HG03139 (cell line): Measurements from ENCODE around the gene ARHGAP19.
"Not testable (repeated sequence)": the region's sequence is repeated elsewhere in the genome, so short reads cannot be mapped to it uniquely, and the experiment has no call there.

Experiments used
- ATAC-seq: cut with Tn5 transposase; IDR thresholded peaks from one replicate; pipeline ENCODE4 v1.9.1; 2021; ENCODE audit not compliant: unreplicated experiment

The ARHGAP19 gene

DNA sequence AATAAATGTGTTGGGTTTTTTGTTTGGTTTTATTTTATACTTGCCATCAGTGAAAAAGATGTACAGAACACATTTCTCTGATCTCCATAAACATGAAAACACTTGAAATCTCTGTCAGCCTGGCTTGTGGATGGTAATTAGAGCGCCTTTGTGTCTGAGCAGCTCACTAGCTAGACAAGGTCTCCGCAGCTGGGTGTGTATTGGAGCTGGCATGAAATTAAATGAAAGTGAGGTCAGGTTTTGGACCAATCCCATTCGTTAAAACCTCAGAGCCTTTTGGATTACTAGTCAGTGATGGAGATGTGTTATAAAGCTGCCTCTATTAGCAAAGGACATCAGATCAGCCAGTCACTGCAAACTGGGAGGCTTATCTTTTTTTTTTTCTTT lies 29.4 kb upstream of the ARHGAP19 start:
- ATAC-seq = no peak

DNA sequence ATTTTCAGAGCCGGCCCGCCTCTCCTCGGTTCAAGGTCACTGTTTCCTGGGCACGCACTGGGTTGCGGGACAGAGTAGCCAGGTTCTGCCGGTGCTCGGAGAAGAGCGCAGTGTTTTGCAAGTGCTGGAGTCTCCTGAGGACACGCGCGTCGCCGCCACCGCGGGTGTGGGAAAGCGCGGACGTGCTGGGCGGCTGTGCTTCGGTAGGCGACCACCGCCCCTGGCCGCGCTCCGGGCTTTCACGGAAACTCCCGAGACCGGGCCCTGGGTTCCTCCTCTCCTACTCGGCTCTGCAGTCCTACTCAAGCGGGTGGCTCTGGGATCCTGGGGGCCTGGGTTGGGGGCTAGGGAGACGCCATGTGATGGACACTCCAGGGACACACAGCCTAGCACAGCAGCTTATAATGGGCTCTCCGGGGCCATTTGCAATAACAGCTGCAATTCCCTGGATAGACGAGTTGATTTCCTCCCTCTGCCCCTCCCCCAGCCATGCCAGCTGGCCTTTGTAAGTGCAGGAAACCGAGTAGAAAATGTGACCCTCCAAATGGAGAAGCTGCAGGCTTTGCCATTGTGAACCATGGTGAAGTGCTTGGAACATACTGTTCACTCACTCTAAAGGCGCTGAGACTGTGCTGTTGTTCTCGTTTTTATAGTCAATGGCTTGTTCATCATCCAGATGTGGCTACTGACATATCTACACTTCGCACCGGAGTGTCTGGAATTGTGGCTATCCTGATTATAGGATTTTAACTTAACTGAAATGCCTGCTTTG lies 28.8 kb upstream of the ARHGAP19 start:
- ATAC-seq = no peak

DNA sequence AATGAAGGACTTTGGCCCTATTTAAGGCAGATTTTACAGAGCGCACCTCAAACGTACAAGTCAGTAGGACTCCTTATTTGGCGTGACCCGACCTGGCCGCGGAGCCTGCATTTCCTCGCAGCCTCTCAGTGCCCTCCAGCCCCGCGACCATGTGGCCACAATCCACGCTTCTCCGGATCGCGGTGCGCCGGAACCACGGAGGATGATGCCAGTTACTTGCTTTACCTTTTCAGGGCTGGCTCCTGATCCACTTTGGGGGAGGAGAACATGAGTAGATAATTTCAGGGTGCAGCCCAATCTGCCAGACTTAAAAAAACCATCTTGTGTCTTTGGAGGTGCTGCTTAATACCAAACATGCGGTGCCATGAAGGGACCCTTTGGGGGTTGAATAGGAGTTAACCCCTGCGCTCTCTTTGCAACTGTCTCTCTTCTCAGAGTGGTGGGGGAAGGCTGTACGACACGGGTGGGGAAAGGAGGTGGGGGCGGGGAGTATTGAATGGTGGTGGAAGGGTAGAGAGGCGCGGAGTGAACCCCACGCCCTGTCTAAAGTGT lies 28.1 kb upstream of the ARHGAP19 start:
- no peak for ATAC-seq

DNA sequence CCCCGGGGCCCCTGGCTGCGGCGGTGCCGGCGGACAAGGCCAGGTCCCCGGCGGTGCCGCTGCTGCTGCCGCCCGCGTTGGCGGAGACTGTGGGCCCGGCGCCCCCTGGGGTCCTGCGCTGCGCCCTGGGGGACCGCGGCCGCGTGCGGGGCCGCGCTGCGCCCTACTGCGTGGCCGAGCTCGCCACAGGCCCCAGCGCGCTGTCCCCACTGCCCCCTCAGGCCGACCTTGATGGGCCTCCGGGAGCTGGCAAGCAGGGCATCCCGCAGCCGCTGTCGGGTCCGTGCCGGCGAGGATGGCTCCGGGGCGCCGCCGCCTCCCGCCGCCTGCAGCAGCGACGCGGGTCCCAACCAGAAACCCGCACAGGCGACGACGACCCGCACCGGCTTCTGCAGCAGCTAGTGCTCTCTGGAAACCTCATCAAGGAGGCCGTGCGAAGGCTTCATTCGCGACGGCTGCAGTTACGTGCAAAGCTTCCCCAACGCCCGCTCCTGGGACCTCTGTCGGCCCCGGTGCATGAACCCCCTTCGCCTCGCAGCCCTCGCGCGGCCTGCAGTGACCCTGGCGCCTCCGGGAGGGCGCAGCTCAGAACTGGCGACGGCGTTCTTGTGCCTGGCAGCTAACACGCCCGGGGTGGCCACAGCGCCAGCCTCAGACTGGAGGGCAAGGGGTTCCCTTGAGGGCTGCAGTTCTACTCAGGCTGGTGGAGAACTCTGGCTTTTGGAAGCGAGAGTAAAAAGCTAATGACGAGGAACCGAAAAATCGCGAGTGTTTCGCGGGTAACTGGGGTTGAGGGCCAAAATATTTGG lies 27.4 kb upstream of the ARHGAP19 start:
- peak; percentile 12 for ATAC-seq

DNA sequence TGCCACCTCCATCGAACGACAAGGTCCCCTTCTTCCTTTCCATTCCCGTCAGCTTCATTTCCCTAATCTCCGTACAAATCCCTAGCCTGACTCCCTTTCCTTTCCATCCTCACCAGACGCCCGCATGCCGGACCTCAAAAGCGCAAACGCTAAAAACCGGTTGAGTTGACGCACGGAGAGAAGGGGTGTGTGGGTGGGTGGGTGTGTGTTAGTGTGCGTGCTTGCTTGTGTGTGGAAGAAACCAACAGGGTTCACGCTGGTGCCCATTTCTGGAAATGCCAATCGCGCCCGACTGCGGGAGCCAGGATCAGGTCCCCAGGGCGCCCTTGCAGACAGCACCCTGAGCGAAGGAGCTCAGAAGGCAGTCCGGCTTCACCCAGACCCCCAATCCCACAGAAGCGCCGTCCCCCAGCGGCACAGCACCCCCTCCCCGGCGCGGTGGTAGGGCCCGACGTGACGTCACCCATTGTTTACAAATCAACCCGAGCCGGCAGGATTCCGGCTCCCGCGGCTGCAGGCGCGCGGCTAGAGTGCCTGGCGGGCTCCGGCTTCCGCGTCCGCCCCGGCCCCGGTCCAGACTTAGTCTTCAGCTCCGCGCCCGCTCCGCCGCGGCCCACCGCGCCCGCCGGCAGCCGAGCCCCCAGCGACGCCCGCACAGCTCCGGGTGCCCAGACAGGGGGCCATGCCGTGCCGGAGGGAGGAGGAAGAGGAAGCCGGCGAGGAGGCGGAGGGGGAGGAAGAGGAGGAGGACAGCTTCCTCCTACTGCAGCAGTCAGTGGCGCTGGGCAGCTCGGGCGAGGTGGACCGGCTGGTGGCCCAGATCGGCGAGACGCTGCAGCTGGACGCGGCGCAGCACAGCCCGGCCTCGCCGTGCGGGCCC lies 26.6 kb upstream of the ARHGAP19 start, which contains the start of gene FRAT1:
FRAT1 (plus strand) TSS at position 500 of the 880 bp plus-strand sequence; CDS start at position 683, 183 bp downstream.
- peak; percentile 71 for ATAC-seq

DNA sequence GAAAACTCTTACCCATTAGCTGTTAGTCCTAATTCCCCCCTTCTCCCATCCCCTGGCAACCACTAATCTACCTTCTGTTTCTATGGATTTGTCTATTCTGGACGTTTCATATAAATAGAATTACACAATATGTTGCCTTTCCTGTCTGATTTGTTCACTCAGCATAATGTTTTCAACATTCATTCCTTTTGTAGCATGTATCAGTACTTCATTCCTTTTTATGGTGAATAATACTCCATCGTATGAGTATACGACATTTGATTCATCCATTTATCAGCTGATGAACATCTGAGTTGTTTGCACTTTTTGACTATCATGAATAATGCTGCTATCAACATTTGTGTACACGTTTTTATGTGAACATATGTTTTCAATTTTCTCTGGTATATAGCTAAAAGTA lies 22.2 kb upstream of the ARHGAP19 start:
- no peak for ATAC-seq

DNA sequence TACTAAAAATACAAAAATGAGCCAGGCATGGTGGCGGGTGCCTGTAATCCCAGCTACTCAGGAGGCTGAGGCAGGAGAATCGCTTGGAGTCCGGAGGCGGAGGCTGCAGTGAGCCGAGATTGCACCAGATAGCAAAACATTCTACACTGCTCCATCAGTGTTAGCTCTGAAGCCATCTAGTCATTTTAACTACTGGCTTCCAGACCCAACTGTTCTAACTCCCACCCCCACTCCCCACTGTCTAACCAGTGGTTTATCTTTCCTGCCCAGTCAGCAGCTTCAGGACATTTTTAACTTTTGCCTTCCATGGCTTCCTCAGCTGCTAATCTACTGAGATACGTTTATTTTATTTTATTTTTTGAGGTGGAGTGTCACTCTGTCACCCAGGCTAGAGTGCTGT lies 20.5 kb upstream of the ARHGAP19 start:
- no peak for ATAC-seq

DNA sequence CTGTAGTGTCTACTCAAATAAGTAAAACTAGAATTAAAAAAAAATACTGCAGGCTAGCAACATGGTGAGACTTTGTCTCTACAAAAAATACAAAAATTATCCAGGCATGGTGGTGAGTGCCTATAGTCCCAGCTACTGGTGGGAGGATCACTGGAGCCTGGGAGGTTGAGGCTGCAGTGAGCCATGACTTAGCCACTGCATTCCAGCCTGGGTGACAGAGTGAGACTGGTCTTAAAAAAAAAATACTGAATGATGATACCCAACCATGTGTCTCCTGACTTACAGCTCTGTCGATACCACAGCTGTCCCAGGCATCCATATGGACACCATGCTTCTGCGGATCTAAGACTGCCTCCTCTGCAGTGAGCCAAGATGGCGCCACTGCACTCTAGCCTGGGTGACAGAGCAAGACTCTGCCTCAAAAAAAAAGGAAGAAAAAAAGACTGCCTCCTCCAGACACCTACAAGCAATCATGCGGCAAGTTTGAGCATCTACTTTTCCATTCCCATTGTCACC lies 18.7 kb upstream of the ARHGAP19 start:
- ATAC-seq = no peak

DNA sequence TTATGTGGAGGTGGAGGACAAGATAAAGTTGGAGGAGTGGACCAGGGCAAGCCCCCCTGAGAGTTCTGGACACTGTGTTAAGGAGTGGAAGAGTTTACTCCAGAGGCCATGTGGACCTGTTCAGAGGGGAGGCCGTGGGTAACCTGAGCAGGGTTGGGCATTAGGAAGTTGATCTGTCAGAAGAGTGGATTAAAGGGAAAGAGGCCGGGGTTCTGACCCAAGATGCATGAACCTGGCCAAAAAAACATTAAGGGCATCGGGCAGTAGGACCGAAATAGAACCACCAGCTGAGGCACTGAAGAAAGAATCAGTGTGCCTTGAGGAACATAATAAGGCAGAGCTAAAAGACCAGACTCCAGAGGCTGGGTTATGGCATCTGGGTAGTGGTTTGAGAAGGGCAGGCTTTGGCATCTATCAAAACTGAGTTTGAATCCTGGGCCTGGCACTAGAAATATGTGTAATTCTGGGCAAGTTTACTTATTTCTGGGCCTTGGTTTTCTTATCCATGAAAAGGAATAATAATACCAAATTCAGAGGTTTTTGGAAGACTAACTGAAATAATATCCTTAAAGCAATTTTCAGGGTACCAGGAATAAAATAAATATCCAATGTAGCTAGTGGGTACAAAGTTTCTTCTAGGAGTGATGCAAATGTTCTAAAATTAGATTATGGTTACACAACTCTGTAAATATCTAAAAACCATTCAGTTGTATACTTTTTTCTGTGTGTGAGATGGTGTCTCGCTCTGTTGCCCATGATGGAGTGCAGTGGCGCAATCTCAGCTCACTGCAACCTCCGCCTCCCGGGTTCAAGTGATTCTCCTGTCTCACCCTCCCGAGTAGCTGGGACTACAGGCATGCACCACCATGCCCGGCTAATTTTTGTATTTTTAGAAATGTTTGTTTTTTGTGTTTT lies 15.7 kb upstream of the ARHGAP19 start:
- ATAC-seq = no peak

DNA sequence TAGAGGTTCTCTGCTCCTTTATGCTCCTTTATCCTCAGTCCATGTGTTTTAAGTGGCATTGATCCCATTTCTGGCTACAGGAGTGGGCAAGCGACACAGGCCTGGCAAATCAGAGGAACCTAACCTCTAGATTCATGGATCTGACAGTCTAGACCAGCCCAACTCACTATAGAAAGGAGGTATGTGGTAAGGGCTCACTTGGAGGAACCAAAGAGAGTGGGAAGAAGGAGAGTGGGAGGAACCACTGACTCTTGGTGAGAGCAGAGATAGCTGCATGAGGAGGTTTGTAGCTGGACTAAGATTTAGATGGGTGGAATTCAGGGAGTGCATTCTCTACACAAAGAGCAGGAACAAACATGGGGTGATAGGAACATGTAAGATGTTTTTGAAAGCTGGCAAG lies 15.0 kb upstream of the ARHGAP19 start:
- ATAC-seq = no peak

DNA sequence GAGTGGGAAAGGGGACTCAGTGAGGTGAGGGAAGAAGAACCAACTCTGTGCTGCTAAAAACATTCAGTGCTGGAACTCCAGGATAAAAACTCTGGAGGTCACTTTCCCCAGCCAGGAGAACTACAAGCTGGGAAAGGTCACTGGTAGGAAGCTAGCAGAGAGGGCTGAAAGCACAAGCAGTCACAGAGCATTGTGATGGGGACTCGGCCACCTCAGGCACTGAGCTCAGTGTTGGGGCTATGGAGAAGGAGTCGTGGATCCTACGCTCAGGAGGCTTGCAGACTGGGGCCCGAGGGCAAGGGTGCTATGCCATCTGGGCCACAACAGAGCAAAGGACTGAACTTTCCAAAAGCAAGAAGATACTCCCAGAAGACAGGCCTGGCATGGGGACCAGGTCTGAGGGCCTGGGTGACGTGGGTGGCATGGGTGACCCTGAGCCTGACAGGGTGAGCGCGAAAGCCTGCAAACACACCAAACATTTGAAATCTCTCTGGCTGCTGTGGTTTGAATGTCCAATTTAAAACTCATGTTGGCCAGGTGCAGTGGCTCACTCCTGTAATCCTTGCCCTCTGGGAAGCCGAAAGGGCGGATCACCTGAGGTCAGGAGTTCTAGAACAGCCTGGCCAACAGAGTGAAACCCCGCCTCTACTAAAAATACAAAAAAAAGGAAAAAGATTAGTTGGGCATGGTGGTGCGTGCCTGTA lies 9.8 kb upstream of the ARHGAP19 start:
- no peak for ATAC-seq

DNA sequence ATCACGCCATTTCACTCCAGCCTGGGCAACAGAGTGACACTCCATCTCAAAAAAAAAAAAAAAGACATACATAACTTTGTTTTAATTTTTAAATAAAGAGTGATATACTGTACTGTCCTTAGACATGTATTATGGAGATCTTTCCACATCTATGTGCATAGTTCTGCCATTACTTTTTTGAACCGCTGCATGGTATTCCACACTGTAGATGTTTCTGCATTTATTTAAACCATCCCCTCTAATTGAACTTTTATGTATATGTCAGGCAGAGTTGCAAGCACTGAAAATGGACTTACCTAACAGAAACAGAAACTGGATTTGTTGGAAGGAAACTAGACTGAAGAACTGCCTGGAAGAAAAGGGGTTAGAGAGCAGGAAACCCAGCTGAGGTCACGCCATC lies 8.5 kb upstream of the ARHGAP19 start:
- no peak for ATAC-seq

DNA sequence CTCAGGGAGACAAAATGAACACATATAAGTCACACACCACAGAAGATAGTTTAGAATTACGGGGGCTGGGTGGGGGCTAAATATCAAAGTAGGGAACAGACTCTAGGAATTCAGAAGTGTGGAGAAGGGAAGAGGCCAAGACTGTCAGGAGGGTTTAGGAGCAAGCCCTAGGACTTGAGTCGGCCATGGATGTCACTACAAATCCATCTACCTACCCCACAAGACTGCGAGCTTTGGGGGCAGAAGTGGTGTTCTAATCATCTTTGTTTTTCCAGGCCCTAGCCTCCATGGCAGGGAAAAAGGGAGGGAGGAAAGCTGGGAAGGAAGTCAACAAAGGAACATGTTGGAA lies 5.8 kb upstream of the ARHGAP19 start:
- no peak for ATAC-seq

DNA sequence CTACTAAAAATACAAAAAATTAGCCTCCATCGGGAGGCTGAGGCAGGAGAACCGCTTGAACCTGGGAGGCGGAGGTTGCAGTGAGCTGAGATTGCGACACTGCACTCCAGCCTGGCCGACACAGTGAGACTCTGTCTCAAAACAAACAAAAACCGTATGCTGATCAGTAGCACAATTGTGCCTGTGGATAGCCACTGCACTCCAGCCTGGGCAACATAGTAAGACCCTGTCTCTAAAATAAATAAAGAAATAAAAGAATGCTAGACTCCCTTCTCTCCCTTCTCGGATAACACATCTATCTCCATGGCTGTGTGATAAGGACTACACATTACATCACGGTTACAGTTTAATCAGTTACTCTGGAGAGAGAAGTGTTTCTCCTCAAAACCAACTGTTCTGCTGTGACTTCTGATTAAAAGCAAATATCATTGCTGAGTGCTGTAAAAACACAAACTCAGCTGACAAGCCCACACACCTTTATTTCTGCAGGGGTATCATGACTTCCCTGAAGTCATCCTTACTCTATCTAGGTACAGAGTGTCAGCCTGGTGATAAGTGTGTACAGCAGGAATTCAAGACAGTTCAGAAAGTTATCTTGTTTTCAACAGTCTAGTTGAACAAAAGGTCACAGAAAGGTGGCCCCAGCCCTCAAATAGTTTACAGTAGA lies 5.3 kb upstream of the ARHGAP19 start:
- no peak for ATAC-seq

DNA sequence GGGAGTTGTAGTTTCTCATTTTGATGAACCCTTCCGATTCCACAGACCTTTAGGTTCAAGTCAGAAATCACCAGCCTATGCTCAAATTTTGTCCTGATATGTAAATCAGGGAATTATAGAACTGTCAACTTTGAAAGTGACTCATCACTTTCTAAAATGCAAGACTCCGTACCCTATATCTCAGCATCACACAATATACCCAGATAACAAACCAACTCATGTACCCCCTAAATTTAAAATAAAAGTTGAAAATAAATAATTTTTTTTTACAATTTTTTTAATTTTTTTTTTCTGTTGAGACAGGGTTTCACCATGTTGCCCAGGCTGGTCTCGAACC lies 393 bp upstream of the ARHGAP19 start:
- ATAC-seq = no peak

DNA sequence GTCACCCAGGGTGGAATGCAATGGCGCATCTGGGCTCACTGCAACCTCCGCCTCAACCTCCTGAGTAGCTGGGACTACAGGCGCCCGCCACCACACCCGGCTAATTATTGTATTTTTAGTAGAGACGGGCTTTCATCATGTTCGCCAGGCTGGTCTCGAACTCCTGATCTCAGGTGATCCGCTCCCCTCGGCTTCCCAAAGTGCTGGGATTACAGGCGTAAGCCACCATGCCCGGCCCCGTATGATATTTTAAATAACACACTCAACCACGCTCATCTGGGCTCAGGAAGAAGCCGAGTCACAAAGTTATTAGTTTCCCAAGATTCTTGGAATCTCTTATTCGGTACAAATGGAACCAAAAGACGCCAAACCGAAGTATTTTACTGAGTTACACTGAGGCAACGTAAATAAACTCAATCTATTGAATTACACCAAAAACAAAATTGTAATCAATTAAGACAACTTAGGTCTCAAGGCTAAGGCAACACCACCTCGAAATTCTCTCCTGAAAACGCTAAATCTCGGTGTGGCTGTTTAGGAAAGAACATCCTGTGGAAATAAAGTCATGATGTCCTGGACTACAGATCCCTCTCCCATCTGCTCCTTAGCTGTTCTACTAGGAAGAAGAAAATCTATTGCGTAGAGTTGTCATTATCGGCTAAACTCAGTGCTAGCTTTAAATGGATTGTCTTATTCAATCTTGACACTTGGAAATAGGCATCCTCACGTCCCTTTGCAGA lies 910 bp downstream of the ARHGAP19 start:
- ATAC-seq = no peak

DNA sequence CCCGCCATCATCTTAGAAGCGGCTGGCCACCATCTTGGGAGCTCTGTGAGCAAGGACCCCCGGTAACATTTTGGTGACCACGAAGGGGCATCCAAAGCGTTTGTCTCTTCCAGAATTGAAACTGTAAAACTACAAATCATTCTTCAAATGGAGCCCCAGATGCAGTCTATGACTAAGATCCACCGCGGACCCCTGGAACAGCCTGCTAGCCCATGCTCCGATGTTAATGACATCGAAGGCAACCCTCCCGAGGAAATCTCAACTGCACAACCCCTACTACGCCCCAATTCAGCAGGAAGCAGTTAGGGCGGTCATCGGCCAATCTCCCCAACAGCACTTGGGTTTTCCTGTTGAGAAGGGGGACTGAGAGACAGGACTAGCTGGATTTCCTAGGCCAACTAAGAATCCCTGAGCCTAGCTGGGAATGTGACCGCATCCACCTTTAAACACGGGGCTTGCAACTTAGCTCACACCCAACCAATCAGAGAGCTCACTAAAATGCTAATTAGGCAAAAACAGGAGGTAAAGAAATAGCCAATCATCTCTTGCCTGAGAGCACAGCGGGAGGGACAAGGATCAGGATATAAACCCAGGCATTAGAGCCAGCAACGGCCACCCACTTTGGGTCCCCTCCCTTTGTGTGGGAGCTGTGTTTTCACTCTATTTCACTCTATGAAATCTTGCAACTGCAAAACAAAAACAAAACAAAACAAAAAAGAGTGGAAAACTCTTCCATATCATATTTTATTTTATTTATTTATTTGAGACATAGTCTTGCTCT lies 1.7 kb downstream of the ARHGAP19 start:
- not testable (repeated sequence) for ATAC-seq
